IMR-90 (cell line): Measurements from ENCODE around the gene MYORG. TPM values are rescaled to one million over a fixed set of nuclear protein-coding genes. Genes with fewer than 3 reads are reported as not detected.

ENCODE experiments used
- ATAC-seq: fragments of 200-7000 bp; cut with Tn5 transposase; 2 replicates; pipeline ENCODE4 v1.9.1; 2020; ENCODE audit warnings: low read depth, mild to moderate bottlenecking, moderate library complexity
- BruUV-seq: library from RNA; stranded (reverse); fragments of 400-500 nt; replicated peaks from 2 replicates; lab custom pipeline; 2021; lab: Mats Ljungman, UMichigan
- CTCF ChIA-PET: fragments of 300-600 bp; formaldehyde crosslinking; extraction: SDS; loops from one replicate; lab custom pipeline; 2021; ENCODE audit warnings: antibody characterized with exemption; lab: Yijun Ruan, JAX
- POLR2A ChIA-PET: fragments of 300-600 bp; sonication (Branson Sonifier 250); formaldehyde crosslinking; loops from one replicate; lab custom pipeline; 2022; ENCODE audit warnings: antibody characterized with exemption; ENCODE audit not compliant: unreplicated experiment; lab: Charles Lee
- DNase-seq: peaks from one replicate; pipeline ENCODE4 v3.0.0; 2013
- H2AFZ ChIP-seq: replicated peaks from 2 replicates; pipeline ENCODE3; 2013; ENCODE audit warnings: low read length, mild to moderate bottlenecking; ENCODE audit not compliant: poor library complexity
- H2AK5ac ChIP-seq: 2 replicates; pipeline ENCODE4 v1.6.1; 2013; ENCODE audit warnings: low read depth, low read length, inconsistent platforms
- H2AK9ac ChIP-seq: replicated peaks from 2 replicates; pipeline ENCODE3; 2013; ENCODE audit warnings: mild to moderate bottlenecking, low read depth, low read length, moderate library complexity; ENCODE audit not compliant: poor library complexity
- H2BK120ac ChIP-seq: 2 replicates; pipeline ENCODE4 v1.6.1; 2013; ENCODE audit warnings: low read depth, low read length, inconsistent platforms
- H2BK15ac ChIP-seq: 3 replicates; pipeline ENCODE4 v1.6.1; 2013; ENCODE audit warnings: low read depth, low read length, inconsistent platforms
- H2BK20ac ChIP-seq: 2 replicates; pipeline ENCODE4 v1.6.1; 2013; ENCODE audit warnings: low read depth, mild to moderate bottlenecking, inconsistent platforms, low read length, moderate library complexity
- H2BK5ac ChIP-seq: 2 replicates; pipeline ENCODE4 v1.6.1; 2013; ENCODE audit warnings: mild to moderate bottlenecking, low read depth, low read length, inconsistent platforms; ENCODE audit not compliant: poor library complexity, severe bottlenecking
- H3K14ac ChIP-seq: replicated peaks from 2 replicates; pipeline ENCODE4 v1.6.1; 2013; ENCODE audit warnings: low read depth, low read length, inconsistent platforms
- H3K18ac ChIP-seq: 2 replicates; pipeline ENCODE4 v1.6.1; 2013; ENCODE audit warnings: low read depth, low read length, control low read depth
- H3K23ac ChIP-seq: 2 replicates; pipeline ENCODE4 v1.6.1; 2013; ENCODE audit warnings: low read depth, low read length, inconsistent platforms
- H3K27ac ChIP-seq: 2 replicates; pipeline ENCODE4 v1.5.1; 2013; ENCODE audit warnings: mild to moderate bottlenecking, control low read depth, low read length; ENCODE audit not compliant: insufficient read depth
- H3K27me3 ChIP-seq: 2 replicates; pipeline ENCODE4 v1.6.1; 2013; ENCODE audit warnings: low read length; ENCODE audit not compliant: control insufficient read depth, insufficient read depth
- H3K36me3 ChIP-seq: 2 replicates; pipeline ENCODE4 v1.6.1; 2013; ENCODE audit warnings: low read length, mixed read lengths; ENCODE audit not compliant: control insufficient read depth, insufficient read depth
- H3K4ac ChIP-seq: 2 replicates; pipeline ENCODE4 v1.6.1; 2013; ENCODE audit warnings: low read depth, low read length, inconsistent platforms
- H3K4me1 ChIP-seq: 2 replicates; pipeline ENCODE4 v1.6.1; 2013; ENCODE audit warnings: low read length, mixed read lengths; ENCODE audit not compliant: control insufficient read depth, insufficient read depth
- H3K4me2 ChIP-seq: 2 replicates; pipeline ENCODE4 v1.6.1; 2013; ENCODE audit warnings: low read depth, mild to moderate bottlenecking, control low read depth, low read length, moderate library complexity
- H3K4me3 ChIP-seq: 2 replicates; pipeline ENCODE4 v1.5.1; 2013; ENCODE audit warnings: low read depth, mild to moderate bottlenecking, control low read depth, low read length, moderate library complexity; ENCODE audit not compliant: insufficient read depth
- H3K56ac ChIP-seq: 2 replicates; pipeline ENCODE4 v1.6.1; 2013; ENCODE audit warnings: low read length, inconsistent platforms; ENCODE audit not compliant: insufficient read depth; ENCODE audit errors: extremely low read depth
- H3K79me1 ChIP-seq, 2 experiments: 2 replicates each; pipeline ENCODE4 v1.6.1; 2013; ENCODE audit warnings: low read length in 2 of 2, inconsistent platforms in 1 of 2, low read depth in 1 of 2
- H3K9ac ChIP-seq: 2 replicates; pipeline ENCODE4 v1.6.1; 2013; ENCODE audit warnings: low read depth, low read length, control low read depth
- H3K9me1 ChIP-seq: 2 replicates; pipeline ENCODE4 v1.6.1; 2013; ENCODE audit warnings: low read length, inconsistent platforms; ENCODE audit not compliant: insufficient read depth
- H3K9me3 ChIP-seq: 2 replicates; pipeline ENCODE4 v1.6.1; 2013; ENCODE audit warnings: low read length; ENCODE audit not compliant: control insufficient read depth, insufficient read depth
- H4K20me1 ChIP-seq: 2 replicates; pipeline ENCODE4 v1.6.1; 2013; ENCODE audit warnings: low read length, inconsistent platforms; ENCODE audit not compliant: insufficient read depth
- H4K5ac ChIP-seq: 2 replicates; pipeline ENCODE4 v1.6.1; 2013; ENCODE audit warnings: mild to moderate bottlenecking, low read depth, low read length, control low read depth
- H4K8ac ChIP-seq, 2 experiments: 2 replicates each; pipeline ENCODE4 v1.6.1; 2013; ENCODE audit warnings: low read depth in 2 of 2, low read length in 2 of 2, control low read depth in 1 of 2, inconsistent platforms in 1 of 2
- H4K91ac ChIP-seq: 2 replicates; pipeline ENCODE4 v1.6.1; 2013; ENCODE audit warnings: low read depth, low read length, inconsistent platforms; ENCODE audit not compliant: insufficient read depth
- BHLHE40 ChIP-seq: fragments of 150-350 bp; IDR thresholded peaks from 2 replicates; pipeline ENCODE4 v1.6.1; 2016; ENCODE audit warnings: mild to moderate bottlenecking, low read depth, low read length
- CEBPB ChIP-seq: IDR thresholded peaks from 2 replicates; pipeline ENCODE4 v1.6.1; 2012; ENCODE audit warnings: low read depth, low read length, improper control_type of control experiment
- CHD1 ChIP-seq: IDR thresholded peaks from 2 replicates; pipeline ENCODE4 v1.6.1; 2012; ENCODE audit warnings: low read depth, low read length, improper control_type of control experiment
- FOS ChIP-seq: fragments of 150-350 bp; IDR thresholded peaks from 2 replicates; pipeline ENCODE4 v1.6.1; 2016; ENCODE audit warnings: low read depth, low read length
- MAFK ChIP-seq: IDR thresholded peaks from 2 replicates; pipeline ENCODE4 v1.6.1; 2012; ENCODE audit warnings: low read depth, low read length, improper control_type of control experiment
- MAZ ChIP-seq: IDR thresholded peaks from 2 replicates; pipeline ENCODE4 v1.6.1; 2012; ENCODE audit warnings: low read depth, mild to moderate bottlenecking, low read length, improper control_type of control experiment, moderate library complexity, borderline replicate concordance
- MXI1 ChIP-seq: IDR thresholded peaks from 2 replicates; pipeline ENCODE4 v1.6.1; 2012; ENCODE audit warnings: low read depth, mild to moderate bottlenecking, low read length, moderate library complexity, borderline replicate concordance
- NFE2L2 ChIP-seq: fragments of 150-350 bp; IDR thresholded peaks from 2 replicates; pipeline ENCODE4 v1.6.1; 2016; ENCODE audit warnings: low read depth, mild to moderate bottlenecking, low read length
- POLR2A ChIP-seq: IDR thresholded peaks from 2 replicates; pipeline ENCODE4 v1.6.1; 2012; ENCODE audit warnings: mild to moderate bottlenecking, low read depth, low read length
- RAD21 ChIP-seq: IDR thresholded peaks from 2 replicates; pipeline ENCODE4 v1.6.1; 2012; ENCODE audit warnings: low read length, improper control_type of control experiment
- RCOR1 ChIP-seq: IDR thresholded peaks from 2 replicates; pipeline ENCODE4 v1.6.1; 2012; ENCODE audit warnings: mild to moderate bottlenecking, low read length, improper control_type of control experiment; ENCODE audit not compliant: insufficient replicate concordance
- RFX5 ChIP-seq: IDR thresholded peaks from 2 replicates; pipeline ENCODE4 v1.8.0; 2012; ENCODE audit warnings: low read depth, mild to moderate bottlenecking, low read length, moderate library complexity
- SMC3 ChIP-seq: fragments of 150-350 bp; IDR thresholded peaks from 2 replicates; pipeline ENCODE4 v1.6.1; 2016; ENCODE audit warnings: low read depth, mild to moderate bottlenecking, antibody characterized with exemption, low read length, moderate library complexity
- WGBS, 2 experiments: methylation state at CpG; one replicate each; pipeline versions ENCODE4 v1.1.5 to v1.1.7; 2013; ENCODE audit warnings: missing lambda C conversion rate in 2 of 2; ENCODE audit not compliant: insufficient read length in 1 of 2; ENCODE audit errors: extremely low coverage in 2 of 2; 5-methylcytosine and 5-hydroxymethylcytosine counted together
- dilution Hi-C: fragments of 300-500 bp; cut with HindIII; formaldehyde crosslinking; loops from one replicate; pipeline ENCODE4 v1.14.3; 2018; ENCODE audit warnings: low sequenced_read_pairs; ENCODE audit not compliant: unreplicated experiment
- in situ Hi-C: fragments of 300-500 bp; cut with MboI; formaldehyde crosslinking; loops from 3 replicates; pipeline ENCODE4 v1.14.3; 2019; ENCODE audit warnings: low sequenced_read_pairs, inconsistent platforms, mixed read lengths
- intact Hi-C: fragments of 100-400 bp; cut with micrococcal nuclease; formaldehyde crosslinking; loops from 2 replicates; pipeline ENCODE4 v1.10.0; 2022
- polyA plus RNA-seq, 3 experiments: library from polyadenylated mRNA; depleted of rRNA; stranded (reverse); fragments of >200 nt; gene quantifications; 2 replicates each; pipeline ENCODE4 v1.2.3, GENCODE V29; 2012; ENCODE audit warnings: low replicate concordance in 1 of 3
- total RNA-seq: library from RNA; depleted of rRNA; stranded (reverse); fragments of >200 nt; gene quantifications from 2 replicates; pipeline ENCODE4 v1.2.3, GENCODE V29; 2012
- TF ChIP-seq, protein P1 (sequence below): fragments of 150-350 bp; IDR thresholded peaks from 2 replicates; pipeline ENCODE4 v1.6.1; 2017; ENCODE audit warnings: mild to moderate bottlenecking, antibody characterized with exemption, low read length, low read depth
- TF ChIP-seq, protein P2 (sequence below): conservative IDR thresholded peaks from 2 replicates; pipeline ENCODE4 v1.5.1; 2012; ENCODE audit warnings: mild to moderate bottlenecking, low read depth, low read length, improper control_type of control experiment
- TF ChIP-seq, protein P3 (sequence below): fragments of 150-350 bp; IDR thresholded peaks from 2 replicates; pipeline ENCODE4 v1.6.1; 2016; ENCODE audit warnings: low read depth, mild to moderate bottlenecking, low read length, moderate library complexity, borderline replicate concordance

Gene MYORG
- total and polyA plus RNA-seq, 2 of the 4 experiments (the other 2 are of a cell fraction), result 0.36 to 0.60 TPM

DNA sequence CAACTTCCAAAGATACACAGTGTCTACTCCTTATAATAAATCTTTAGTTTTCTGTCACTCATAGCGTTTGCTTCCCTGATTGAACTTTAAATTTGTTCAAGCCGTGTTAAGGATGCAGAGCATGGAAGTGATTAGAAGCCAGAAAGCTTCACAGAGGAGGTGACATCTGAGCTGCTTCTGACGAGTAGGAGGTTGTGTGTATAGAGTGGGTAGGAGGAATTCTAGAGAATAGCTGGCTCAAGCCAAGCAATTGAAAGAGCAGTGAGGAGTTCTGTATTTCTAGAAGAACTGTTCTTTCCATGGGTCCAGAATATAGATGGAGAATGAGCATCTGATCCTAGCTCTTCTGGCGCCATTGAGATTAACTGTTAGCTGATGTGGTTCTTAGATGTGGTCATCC lies 41.3 kb downstream of the MYORG start:
- Histone ChIP-seq H3K56ac (no peak overlapping the region), H3K4me3 (no peak overlapping the region), H4K20me1 (peaks cover 3% of the 10 kb centered on the region; the same call in 1 of the 2 replicates), H3K4me1 (no peaks in the 10 kb centered on the region), H3K4ac (no peak overlapping the region), H3K79me1 (peaks cover 25 to 49% of the 10 kb centered on the region in 2 experiments), H3K23ac (no peak overlapping the region), H3K9me3 (no peaks in the 10 kb centered on the region), H3K27ac (no peak overlapping the region), H2BK120ac (no peak overlapping the region), H3K14ac (no peak overlapping the region), H3K27me3 (no peaks in the 10 kb centered on the region), H2BK5ac (no peak overlapping the region), H3K36me3 (peaks cover 20% of the 10 kb centered on the region), H3K9ac (no peak overlapping the region), H2AFZ (no peak overlapping the region), H4K8ac (no peak overlapping the region), H3K9me1 (no peaks in the 10 kb centered on the region), H3K18ac (no peak overlapping the region), H2AK9ac (no peak overlapping the region), H4K5ac (no peak overlapping the region), H2BK20ac (no peak overlapping the region), H2BK15ac (no peak overlapping the region), H3K4me2 (no peak overlapping the region), H4K91ac (no peak overlapping the region), H2AK5ac (no peak overlapping the region)
- intact Hi-C loops, result no loop called here
- no CpG with 5 or more reads among the region's 4 CpGs for WGBS, 2 experiments
- POLR2A ChIA-PET, result no interaction called here
- TF ChIP-seq FOS (no peak), MXI1 (no peak), RAD21 (no peak), NFE2L2 (no peak), MAFK (no peak), RFX5 (no peak), MAZ (no peak), BHLHE40 (no peak), CEBPB (no peak), RCOR1 (no peak), CHD1 (no peak), SMC3 (no peak), POLR2A (no peak)
- TF ChIP-seq, protein P1, sequence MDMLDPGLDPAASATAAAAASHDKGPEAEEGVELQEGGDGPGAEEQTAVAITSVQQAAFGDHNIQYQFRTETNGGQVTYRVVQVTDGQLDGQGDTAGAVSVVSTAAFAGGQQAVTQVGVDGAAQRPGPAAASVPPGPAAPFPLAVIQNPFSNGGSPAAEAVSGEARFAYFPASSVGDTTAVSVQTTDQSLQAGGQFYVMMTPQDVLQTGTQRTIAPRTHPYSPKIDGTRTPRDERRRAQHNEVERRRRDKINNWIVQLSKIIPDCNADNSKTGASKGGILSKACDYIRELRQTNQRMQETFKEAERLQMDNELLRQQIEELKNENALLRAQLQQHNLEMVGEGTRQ, result no peak
- TF ChIP-seq, protein P2, sequence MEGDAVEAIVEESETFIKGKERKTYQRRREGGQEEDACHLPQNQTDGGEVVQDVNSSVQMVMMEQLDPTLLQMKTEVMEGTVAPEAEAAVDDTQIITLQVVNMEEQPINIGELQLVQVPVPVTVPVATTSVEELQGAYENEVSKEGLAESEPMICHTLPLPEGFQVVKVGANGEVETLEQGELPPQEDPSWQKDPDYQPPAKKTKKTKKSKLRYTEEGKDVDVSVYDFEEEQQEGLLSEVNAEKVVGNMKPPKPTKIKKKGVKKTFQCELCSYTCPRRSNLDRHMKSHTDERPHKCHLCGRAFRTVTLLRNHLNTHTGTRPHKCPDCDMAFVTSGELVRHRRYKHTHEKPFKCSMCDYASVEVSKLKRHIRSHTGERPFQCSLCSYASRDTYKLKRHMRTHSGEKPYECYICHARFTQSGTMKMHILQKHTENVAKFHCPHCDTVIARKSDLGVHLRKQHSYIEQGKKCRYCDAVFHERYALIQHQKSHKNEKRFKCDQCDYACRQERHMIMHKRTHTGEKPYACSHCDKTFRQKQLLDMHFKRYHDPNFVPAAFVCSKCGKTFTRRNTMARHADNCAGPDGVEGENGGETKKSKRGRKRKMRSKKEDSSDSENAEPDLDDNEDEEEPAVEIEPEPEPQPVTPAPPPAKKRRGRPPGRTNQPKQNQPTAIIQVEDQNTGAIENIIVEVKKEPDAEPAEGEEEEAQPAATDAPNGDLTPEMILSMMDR, result no peak
- TF ChIP-seq, protein P3, sequence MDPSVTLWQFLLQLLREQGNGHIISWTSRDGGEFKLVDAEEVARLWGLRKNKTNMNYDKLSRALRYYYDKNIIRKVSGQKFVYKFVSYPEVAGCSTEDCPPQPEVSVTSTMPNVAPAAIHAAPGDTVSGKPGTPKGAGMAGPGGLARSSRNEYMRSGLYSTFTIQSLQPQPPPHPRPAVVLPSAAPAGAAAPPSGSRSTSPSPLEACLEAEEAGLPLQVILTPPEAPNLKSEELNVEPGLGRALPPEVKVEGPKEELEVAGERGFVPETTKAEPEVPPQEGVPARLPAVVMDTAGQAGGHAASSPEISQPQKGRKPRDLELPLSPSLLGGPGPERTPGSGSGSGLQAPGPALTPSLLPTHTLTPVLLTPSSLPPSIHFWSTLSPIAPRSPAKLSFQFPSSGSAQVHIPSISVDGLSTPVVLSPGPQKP, result no peak
- ATAC-seq, result no peak
- DNase-seq, result no peak
- BruUV-seq, result no TSS peak
- CTCF ChIA-PET, result interaction anchor here (1.0 kb wide), 1 partner anchor 9 kb away, joined by 3 read pairs; no protein-coding TSS in a partner anchor
- dilution Hi-C loops, result no loop called here
- in situ Hi-C loops, result no loop called here
